K562 (cell line): ENCODE measurements around the gene UBE2H. TPM values are rescaled to one million over a fixed set of nuclear protein-coding genes. Genes with fewer than 3 reads are reported as not detected.

ENCODE experiments used
- ATF1 ChIP-seq, 2 experiments: fragments of 450-650 bp in 1 of 2; IDR thresholded peaks; 2 replicates each; pipeline ENCODE4 v1.6.1; 2016; ENCODE audit warnings: missing compliant biosample characterization in 1 of 2, missing genetic modification characterization in 1 of 2
- BMI1 ChIP-seq: fragments of 150-350 bp; IDR thresholded peaks from 2 replicates; pipeline ENCODE4 v1.6.1; 2014; ENCODE audit warnings: low read length
- CXXC5 ChIP-seq: fragments of 250-450 bp; sonication (Bioruptor Pico); IDR thresholded peaks from 2 replicates; pipeline ENCODE4 v1.8.0; 2022; ENCODE audit warnings: inconsistent platforms, mild to moderate bottlenecking, moderate library complexity
- DMBX1 ChIP-seq: fragments of 250-450 bp; sonication (Bioruptor Pico); IDR thresholded peaks from 2 replicates; pipeline ENCODE4 v1.8.0; 2022; ENCODE audit warnings: inconsistent platforms, mild to moderate bottlenecking, moderate library complexity, borderline replicate concordance
- HDAC8 ChIP-seq: fragments of 450-650 bp; IDR thresholded peaks from 2 replicates; pipeline ENCODE4 v1.6.1; 2016; ENCODE audit warnings: mild to moderate bottlenecking, missing genetic modification characterization, moderate library complexity, missing compliant biosample characterization
- LCOR ChIP-seq: sonication (generic); formaldehyde crosslinking; IDR thresholded peaks from 2 replicates; pipeline ENCODE4 v1.8.0; 2022; ENCODE audit warnings: mild to moderate bottlenecking, missing genetic modification reagents
- MCM5 ChIP-seq: fragments of 450-650 bp; IDR thresholded peaks from 2 replicates; pipeline ENCODE4 v1.6.1; 2016; ENCODE audit warnings: low read depth
- NFATC3 ChIP-seq: fragments of 450-650 bp; IDR thresholded peaks from 2 replicates; pipeline ENCODE4 v1.6.1; 2017; ENCODE audit warnings: mild to moderate bottlenecking
- NFXL1 ChIP-seq: fragments of 450-650 bp; formaldehyde crosslinking; IDR thresholded peaks from 2 replicates; pipeline ENCODE4 v1.4.0; 2021; ENCODE audit warnings: mild to moderate bottlenecking
- NONO ChIP-seq, 2 experiments: fragments of 200-400 bp in 1 of 2; fragments of 450-650 bp in 1 of 2; formaldehyde crosslinking in 1 of 2; IDR thresholded peaks; 2 replicates each; pipeline ENCODE4 v1.6.1; 2017; ENCODE audit warnings: low read depth in 2 of 2, mild to moderate bottlenecking in 2 of 2, moderate library complexity in 2 of 2, low read length in 1 of 2
- PRMT5 ChIP-seq: sonication (generic); formaldehyde crosslinking; IDR thresholded peaks from 2 replicates; pipeline ENCODE4 v1.5.0; 2020; ENCODE audit warnings: missing genetic modification reagents
- PTTG1 ChIP-seq: fragments of 450-650 bp; IDR thresholded peaks from 2 replicates; pipeline ENCODE4 v1.6.1; 2016; ENCODE audit warnings: low read depth, mild to moderate bottlenecking, missing genetic modification characterization, missing compliant biosample characterization
- SMARCB1 ChIP-seq: IDR thresholded peaks from 2 replicates; pipeline ENCODE4 v1.6.1; 2011; ENCODE audit warnings: improper control_type of control experiment, low read depth; ENCODE audit not compliant: insufficient read length
- YBX1 ChIP-seq: fragments of 450-650 bp; IDR thresholded peaks from 2 replicates; pipeline ENCODE4 v1.7.1; 2016; ENCODE audit warnings: mild to moderate bottlenecking
- ZFX ChIP-seq: sonication (generic); formaldehyde crosslinking; IDR thresholded peaks from 2 replicates; pipeline ENCODE4 v1.8.0; 2022; ENCODE audit warnings: mild to moderate bottlenecking, missing genetic modification reagents, moderate library complexity
- ZNF174 ChIP-seq: fragments of 250-450 bp; sonication (Bioruptor Pico); IDR thresholded peaks from 2 replicates; pipeline ENCODE4 v1.4.0; 2020; ENCODE audit warnings: mild to moderate bottlenecking
- polyA plus RNA-seq, 8 experiments: library from polyadenylated mRNA; depleted of rRNA in 4 of 8; stranded (reverse) in 5 of 8; unstranded in 3 of 8; fragments of >200 nt; fragmentation: Nextera tagmentation in 2 of 8; fragmentation: Illumina TruSeq in 1 of 8; extraction: Ambion mirVana in 2 of 8; extraction: Trizol in 1 of 8; gene quantifications; 2 replicates each; pipeline versions ENCODE4 v1.2.1 to v1.2.3, GENCODE V29; 2011 to 2014; ENCODE audit warnings: inconsistent platforms in 1 of 8, missing spikeins in 1 of 8
- total RNA-seq, 7 experiments: library from RNA; depleted of rRNA in 6 of 7; stranded (reverse); fragments of >200 nt in 6 of 7; fragmentation: Illumina TruSeq in 2 of 7; extraction: Trizol in 2 of 7; gene quantifications; 2 replicates each; pipeline versions ENCODE4 v1.2.1 to v1.2.3, GENCODE V29; 2011 to 2021; ENCODE audit warnings: low replicate concordance in 1 of 7
- TF ChIP-seq, protein P1 (sequence below): sonication (generic); formaldehyde crosslinking; IDR thresholded peaks from 2 replicates; pipeline ENCODE4 v1.9.0; 2022; ENCODE audit warnings: mild to moderate bottlenecking, missing genetic modification reagents
- TF ChIP-seq, protein P2 (sequence below): fragments of 200-800 bp; sonication (Bioruptor generic); IDR thresholded peaks from 2 replicates; pipeline ENCODE4 v1.6.1; 2017; ENCODE audit warnings: missing genetic modification characterization, missing compliant biosample characterization
- TF ChIP-seq, protein P3 (sequence below): sonication (generic); formaldehyde crosslinking; IDR thresholded peaks from 2 replicates; pipeline ENCODE4 v1.8.0; 2022; ENCODE audit warnings: mild to moderate bottlenecking, missing genetic modification reagents
- TF ChIP-seq, protein P4 (sequence below): sonication (generic); formaldehyde crosslinking; IDR thresholded peaks from 2 replicates; pipeline ENCODE4 v1.8.0; 2023; ENCODE audit warnings: mild to moderate bottlenecking, missing genetic modification reagents
- TF ChIP-seq, protein P5 (sequence below): sonication (generic); formaldehyde crosslinking; IDR thresholded peaks from 2 replicates; pipeline ENCODE4 v1.5.0; 2020; ENCODE audit warnings: missing genetic modification reagents

UBE2H gene
- total and polyA plus RNA-seq, 9 of the 15 experiments (the other 6 are each of a cell fraction or from before 2014, with no cell fraction given), result 6.3 to 33.0 (median 13.3) TPM

DNA sequence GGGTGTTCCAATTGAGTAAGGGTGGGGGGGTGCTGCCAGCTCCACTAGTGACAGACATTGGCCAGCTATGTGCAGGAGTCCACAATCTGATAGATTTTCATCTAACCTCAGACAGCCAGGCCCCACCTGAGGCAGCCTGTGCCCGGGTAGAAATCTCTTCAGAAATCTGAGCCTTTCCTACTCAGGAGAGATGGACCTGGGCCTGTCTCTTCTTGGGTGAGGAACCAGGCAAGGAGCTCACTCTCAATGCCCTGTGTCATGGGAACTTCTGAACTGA lies 86.9 kb downstream of the UBE2H start (continued):
- TF ChIP-seq, protein P1, sequence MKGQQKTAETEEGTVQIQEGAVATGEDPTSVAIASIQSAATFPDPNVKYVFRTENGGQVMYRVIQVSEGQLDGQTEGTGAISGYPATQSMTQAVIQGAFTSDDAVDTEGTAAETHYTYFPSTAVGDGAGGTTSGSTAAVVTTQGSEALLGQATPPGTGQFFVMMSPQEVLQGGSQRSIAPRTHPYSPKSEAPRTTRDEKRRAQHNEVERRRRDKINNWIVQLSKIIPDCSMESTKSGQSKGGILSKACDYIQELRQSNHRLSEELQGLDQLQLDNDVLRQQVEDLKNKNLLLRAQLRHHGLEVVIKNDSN (CRISPR knock-in tag), result no peak
- TF ChIP-seq DMBX1 (CRISPR knock-in tag), result peak; percentile 16; the same call in 1 of the 2 replicates
- no peak for TF ChIP-seq SMARCB1
- TF ChIP-seq, protein P2, sequence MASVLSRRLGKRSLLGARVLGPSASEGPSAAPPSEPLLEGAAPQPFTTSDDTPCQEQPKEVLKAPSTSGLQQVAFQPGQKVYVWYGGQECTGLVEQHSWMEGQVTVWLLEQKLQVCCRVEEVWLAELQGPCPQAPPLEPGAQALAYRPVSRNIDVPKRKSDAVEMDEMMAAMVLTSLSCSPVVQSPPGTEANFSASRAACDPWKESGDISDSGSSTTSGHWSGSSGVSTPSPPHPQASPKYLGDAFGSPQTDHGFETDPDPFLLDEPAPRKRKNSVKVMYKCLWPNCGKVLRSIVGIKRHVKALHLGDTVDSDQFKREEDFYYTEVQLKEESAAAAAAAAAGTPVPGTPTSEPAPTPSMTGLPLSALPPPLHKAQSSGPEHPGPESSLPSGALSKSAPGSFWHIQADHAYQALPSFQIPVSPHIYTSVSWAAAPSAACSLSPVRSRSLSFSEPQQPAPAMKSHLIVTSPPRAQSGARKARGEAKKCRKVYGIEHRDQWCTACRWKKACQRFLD (CRISPR knock-in tag), result peak; percentile 18; the same call in 1 of the 2 replicates
- TF ChIP-seq YBX1, result no peak
- TF ChIP-seq, protein P3, sequence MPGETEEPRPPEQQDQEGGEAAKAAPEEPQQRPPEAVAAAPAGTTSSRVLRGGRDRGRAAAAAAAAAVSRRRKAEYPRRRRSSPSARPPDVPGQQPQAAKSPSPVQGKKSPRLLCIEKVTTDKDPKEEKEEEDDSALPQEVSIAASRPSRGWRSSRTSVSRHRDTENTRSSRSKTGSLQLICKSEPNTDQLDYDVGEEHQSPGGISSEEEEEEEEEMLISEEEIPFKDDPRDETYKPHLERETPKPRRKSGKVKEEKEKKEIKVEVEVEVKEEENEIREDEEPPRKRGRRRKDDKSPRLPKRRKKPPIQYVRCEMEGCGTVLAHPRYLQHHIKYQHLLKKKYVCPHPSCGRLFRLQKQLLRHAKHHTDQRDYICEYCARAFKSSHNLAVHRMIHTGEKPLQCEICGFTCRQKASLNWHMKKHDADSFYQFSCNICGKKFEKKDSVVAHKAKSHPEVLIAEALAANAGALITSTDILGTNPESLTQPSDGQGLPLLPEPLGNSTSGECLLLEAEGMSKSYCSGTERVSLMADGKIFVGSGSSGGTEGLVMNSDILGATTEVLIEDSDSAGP (CRISPR knock-in tag), result no peak
- no peak for TF ChIP-seq MCM5
- TF ChIP-seq NONO (IDR thresholded peaks at IDR 0.05; ENCODE audit: low read depth in 2 of 2, low read length in 1 of 2), result no peak
- TF ChIP-seq, protein P4, sequence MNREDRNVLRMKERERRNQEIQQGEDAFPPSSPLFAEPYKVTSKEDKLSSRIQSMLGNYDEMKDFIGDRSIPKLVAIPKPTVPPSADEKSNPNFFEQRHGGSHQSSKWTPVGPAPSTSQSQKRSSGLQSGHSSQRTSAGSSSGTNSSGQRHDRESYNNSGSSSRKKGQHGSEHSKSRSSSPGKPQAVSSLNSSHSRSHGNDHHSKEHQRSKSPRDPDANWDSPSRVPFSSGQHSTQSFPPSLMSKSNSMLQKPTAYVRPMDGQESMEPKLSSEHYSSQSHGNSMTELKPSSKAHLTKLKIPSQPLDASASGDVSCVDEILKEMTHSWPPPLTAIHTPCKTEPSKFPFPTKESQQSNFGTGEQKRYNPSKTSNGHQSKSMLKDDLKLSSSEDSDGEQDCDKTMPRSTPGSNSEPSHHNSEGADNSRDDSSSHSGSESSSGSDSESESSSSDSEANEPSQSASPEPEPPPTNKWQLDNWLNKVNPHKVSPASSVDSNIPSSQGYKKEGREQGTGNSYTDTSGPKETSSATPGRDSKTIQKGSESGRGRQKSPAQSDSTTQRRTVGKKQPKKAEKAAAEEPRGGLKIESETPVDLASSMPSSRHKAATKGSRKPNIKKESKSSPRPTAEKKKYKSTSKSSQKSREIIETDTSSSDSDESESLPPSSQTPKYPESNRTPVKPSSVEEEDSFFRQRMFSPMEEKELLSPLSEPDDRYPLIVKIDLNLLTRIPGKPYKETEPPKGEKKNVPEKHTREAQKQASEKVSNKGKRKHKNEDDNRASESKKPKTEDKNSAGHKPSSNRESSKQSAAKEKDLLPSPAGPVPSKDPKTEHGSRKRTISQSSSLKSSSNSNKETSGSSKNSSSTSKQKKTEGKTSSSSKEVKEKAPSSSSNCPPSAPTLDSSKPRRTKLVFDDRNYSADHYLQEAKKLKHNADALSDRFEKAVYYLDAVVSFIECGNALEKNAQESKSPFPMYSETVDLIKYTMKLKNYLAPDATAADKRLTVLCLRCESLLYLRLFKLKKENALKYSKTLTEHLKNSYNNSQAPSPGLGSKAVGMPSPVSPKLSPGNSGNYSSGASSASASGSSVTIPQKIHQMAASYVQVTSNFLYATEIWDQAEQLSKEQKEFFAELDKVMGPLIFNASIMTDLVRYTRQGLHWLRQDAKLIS (CRISPR knock-in tag), result no peak
- no peak for TF ChIP-seq LCOR (CRISPR knock-in tag)
- no peak for TF ChIP-seq NFATC3
- TF ChIP-seq PTTG1, result no peak
- no peak for TF ChIP-seq ATF1 (CRISPR knock-in tag; IDR thresholded peaks at IDR 0.05)
- no peak for TF ChIP-seq ATF1 (tag; IDR thresholded peaks at IDR 0.05)
- no peak for TF ChIP-seq CXXC5 (CRISPR knock-in tag)
- no peak for TF ChIP-seq BMI1
- TF ChIP-seq ZFX (CRISPR knock-in tag), result no peak; the same call in 1 of the 2 replicates
- no peak for TF ChIP-seq PRMT5 (CRISPR knock-in tag)
- TF ChIP-seq HDAC8, result no peak
- TF ChIP-seq, protein P5, sequence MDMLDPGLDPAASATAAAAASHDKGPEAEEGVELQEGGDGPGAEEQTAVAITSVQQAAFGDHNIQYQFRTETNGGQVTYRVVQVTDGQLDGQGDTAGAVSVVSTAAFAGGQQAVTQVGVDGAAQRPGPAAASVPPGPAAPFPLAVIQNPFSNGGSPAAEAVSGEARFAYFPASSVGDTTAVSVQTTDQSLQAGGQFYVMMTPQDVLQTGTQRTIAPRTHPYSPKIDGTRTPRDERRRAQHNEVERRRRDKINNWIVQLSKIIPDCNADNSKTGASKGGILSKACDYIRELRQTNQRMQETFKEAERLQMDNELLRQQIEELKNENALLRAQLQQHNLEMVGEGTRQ, result no peak
- 0 out of 2 replicates have a peak, but pooled peaks have one; percentile 15 for TF ChIP-seq NFXL1 (CRISPR knock-in tag)
- TF ChIP-seq ZNF174 (CRISPR knock-in tag), result no peak
